22Rv1 (cell line): ENCODE data around the gene SPC24.

Source experiments
- ZFX ChIP-seq: fragments of 450-650 bp; IDR thresholded peaks from 2 replicates; pipeline ENCODE4 v1.6.1; 2017; ENCODE audit warnings: antibody characterized with exemption, borderline replicate concordance
- TF ChIP-seq, protein P1 (sequence below): fragments of 450-650 bp; IDR thresholded peaks from 2 replicates; pipeline ENCODE4 v1.5.1; 2017; ENCODE audit warnings: mild to moderate bottlenecking

DNA sequence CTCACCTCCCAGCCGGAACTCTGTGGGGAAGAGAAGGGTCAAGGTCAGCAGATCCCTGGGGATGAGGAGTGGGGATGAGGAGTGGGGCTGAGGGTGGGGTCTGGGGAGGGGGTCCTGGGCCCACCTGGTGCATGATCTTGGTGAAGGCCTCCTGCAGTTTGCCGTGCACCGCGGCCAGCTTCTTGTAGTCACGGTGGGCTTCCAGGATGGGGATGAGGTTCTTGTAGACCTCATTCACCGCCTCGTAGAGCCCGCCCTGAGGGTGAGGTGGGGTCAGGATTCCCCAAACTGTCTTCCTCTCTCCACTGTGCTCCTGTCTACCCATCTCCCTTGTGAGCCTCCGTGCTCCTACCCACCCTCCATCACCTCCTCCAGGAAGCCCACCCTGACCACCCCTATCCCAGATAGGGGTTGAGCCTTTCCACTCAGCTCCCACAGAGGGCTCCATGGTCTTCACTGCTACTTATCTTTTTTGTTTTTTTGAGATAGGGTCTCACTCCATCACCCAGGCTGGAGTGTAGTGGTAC, 48.6 kb upstream of the SPC24 start:
- TF ChIP-seq, protein P1, sequence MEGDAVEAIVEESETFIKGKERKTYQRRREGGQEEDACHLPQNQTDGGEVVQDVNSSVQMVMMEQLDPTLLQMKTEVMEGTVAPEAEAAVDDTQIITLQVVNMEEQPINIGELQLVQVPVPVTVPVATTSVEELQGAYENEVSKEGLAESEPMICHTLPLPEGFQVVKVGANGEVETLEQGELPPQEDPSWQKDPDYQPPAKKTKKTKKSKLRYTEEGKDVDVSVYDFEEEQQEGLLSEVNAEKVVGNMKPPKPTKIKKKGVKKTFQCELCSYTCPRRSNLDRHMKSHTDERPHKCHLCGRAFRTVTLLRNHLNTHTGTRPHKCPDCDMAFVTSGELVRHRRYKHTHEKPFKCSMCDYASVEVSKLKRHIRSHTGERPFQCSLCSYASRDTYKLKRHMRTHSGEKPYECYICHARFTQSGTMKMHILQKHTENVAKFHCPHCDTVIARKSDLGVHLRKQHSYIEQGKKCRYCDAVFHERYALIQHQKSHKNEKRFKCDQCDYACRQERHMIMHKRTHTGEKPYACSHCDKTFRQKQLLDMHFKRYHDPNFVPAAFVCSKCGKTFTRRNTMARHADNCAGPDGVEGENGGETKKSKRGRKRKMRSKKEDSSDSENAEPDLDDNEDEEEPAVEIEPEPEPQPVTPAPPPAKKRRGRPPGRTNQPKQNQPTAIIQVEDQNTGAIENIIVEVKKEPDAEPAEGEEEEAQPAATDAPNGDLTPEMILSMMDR = peak; percentile 41
- no peak for TF ChIP-seq ZFX
